Fibroblast of skin of left biceps (primary cell): ENCODE data around the gene PPCS.
A peak's percentile ranks its signal among the peaks of the same experiment; 100 is the strongest.

ENCODE experiments used
- DNase-seq, 2 experiments: peaks; one replicate each; pipeline ENCODE4 v3.0.0-alpha.2; 2013; ENCODE audit warnings: low read depth in 2 of 2

PPCS gene

GRCh38 chr1:42456010-42456753 lies at the start of gene PPCS, which contains the start of gene ZMYND12:
Gene PPCS, plus strand, starts transcription at chr1:42456543. Its CDS starts 23 bp downstream, at chr1:42456566.
Gene ZMYND12, minus strand, starts transcription at chr1:42456022. Its CDS starts 25 bp downstream, at chr1:42455997.
- peak; percentile 61 to 62 for DNase-seq

- no peak for DNase-seq
Measured at GRCh38 chr1:42414551-42415496, 41.5 kb upstream of the PPCS start.

- DNase-seq: no peak
Measured at GRCh38 chr1:42417166-42417565, 39.2 kb upstream of the PPCS start.

GRCh38 chr1:42418516-42418915 lies 37.8 kb upstream of the PPCS start:
- DNase-seq: no peak

GRCh38 chr1:42419126-42419821 lies 37.1 kb upstream of the PPCS start:
- no peak for DNase-seq

- DNase-seq: no peak
Measured at GRCh38 chr1:42420121-42420520, 36.2 kb upstream of the PPCS start.

GRCh38 chr1:42420911-42421585 lies 35.3 kb upstream of the PPCS start:
- DNase-seq: peak; percentile 97 to 98

GRCh38 chr1:42422737-42423136 lies 33.6 kb upstream of the PPCS start:
- DNase-seq: no peak

GRCh38 chr1:42423681-42424080 lies 32.7 kb upstream of the PPCS start:
- DNase-seq: no peak

- DNase-seq: no peak
Measured at GRCh38 chr1:42424201-42424600, 32.1 kb upstream of the PPCS start.

- DNase-seq: no peak
Measured at GRCh38 chr1:42427240-42427639, 29.1 kb upstream of the PPCS start.

GRCh38 chr1:42429603-42430002 lies 26.7 kb upstream of the PPCS start:
- DNase-seq: no peak

GRCh38 chr1:42430286-42431135 lies 25.8 kb upstream of the PPCS start:
- DNase-seq: no peak

GRCh38 chr1:42431514-42431913 lies 24.8 kb upstream of the PPCS start:
- DNase-seq: no peak

GRCh38 chr1:42432714-42433113 lies 23.6 kb upstream of the PPCS start:
- no peak for DNase-seq

- DNase-seq: no peak
Measured at GRCh38 chr1:42433369-42433768, 23.0 kb upstream of the PPCS start.

GRCh38 chr1:42434340-42434739 lies 22.0 kb upstream of the PPCS start:
- DNase-seq: no peak

- DNase-seq: no peak
Measured at GRCh38 chr1:42439940-42440339, 16.4 kb upstream of the PPCS start.

- DNase-seq: no peak
Measured at GRCh38 chr1:42442662-42443061, 13.7 kb upstream of the PPCS start.

GRCh38 chr1:42449256-42449655 lies 7.1 kb upstream of the PPCS start:
- DNase-seq: no peak

GRCh38 chr1:42450061-42450460 lies 6.3 kb upstream of the PPCS start:
- no peak for DNase-seq
